Measurements from ENCODE around the gene PLEKHA7. TPM values are rescaled to one million over a fixed set of nuclear protein-coding genes. Genes with fewer than 3 reads are reported as not detected.

Gene PLEKHA7
- polyA plus RNA-seq, 3 donors from 2014 or later, result 0.28 to 0.31 TPM; not detected in 1

- peaks cover 5 to 12% (median 10%) of the 10 kb centered on the region in 3 donors for H3K27me3 Mint-ChIP-seq (ENCODE audit: low read depth in 3 of 3)
- H3K27ac Mint-ChIP-seq, result no peak overlapping the region
- H3K4me3 Mint-ChIP-seq, result no peak overlapping the region
- H3K9me3 Mint-ChIP-seq, result no peaks in the 10 kb centered on the region
- peaks cover 4 to 10% of the 10 kb centered on the region in 2 donors for H3K4me1 Mint-ChIP-seq
- DNase-seq, result no peak
- H3K36me3 Mint-ChIP-seq, result peaks cover 0 to 11% (median 4%) of the 10 kb centered on the region in 3 donors
Observed at GRCh38 chr11:17019232-17019631, 5.0 kb upstream of the PLEKHA7 start.

DNA sequence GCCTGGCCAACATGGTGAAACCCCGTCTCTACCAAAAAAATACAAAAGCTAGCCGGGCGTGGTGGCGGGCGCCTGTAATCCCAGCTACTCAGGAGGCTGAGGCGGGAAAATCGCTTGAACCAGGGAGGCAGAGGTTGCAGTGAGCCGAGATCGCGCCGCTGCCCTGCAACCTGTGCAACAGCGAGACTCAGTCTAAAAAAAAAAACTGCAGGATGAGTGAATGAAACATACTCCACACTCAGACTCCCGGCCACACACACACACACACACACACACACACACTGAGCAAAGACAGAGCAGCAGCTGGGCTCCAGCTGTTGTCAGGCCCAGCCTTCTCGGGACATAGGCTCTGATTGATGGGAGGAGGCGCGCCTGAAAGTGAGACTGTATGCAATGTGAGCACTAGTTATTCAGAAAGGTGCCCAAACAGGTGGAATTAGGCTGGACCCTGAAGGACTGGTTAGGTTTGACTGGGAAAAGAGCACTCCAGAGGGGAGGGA is 1.5 kb upstream of the PLEKHA7 start:
- Mint-ChIP-seq H3K36me3 (peaks cover 0 to 7% (median 4%) of the 10 kb centered on the region in 3 donors), H3K9me3 (no peaks in the 10 kb centered on the region), H3K27me3 (ENCODE audit: low read depth in 3 of 3) (peaks cover 5 to 12% (median 11%) of the 10 kb centered on the region in 3 donors), H3K27ac (no peak overlapping the region), H3K4me3 (peak overlapping the region in 2 of 5 donors; percentile 56 to 92), H3K4me1 (peaks cover 4 to 10% of the 10 kb centered on the region in 2 donors)
- DNase-seq, result no peak

GRCh38 chr11:17014833-17015626 is 816 bp upstream of the PLEKHA7 start:
- Mint-ChIP-seq H3K4me1 (peaks cover 4 to 10% of the 10 kb centered on the region in 2 donors), H3K36me3 (peaks cover 0 to 7% (median 4%) of the 10 kb centered on the region in 3 donors), H3K4me3 (peak overlapping the region; percentile 86 to 92 (median 92)), H3K27me3 (ENCODE audit: low read depth in 3 of 3) (peaks cover 5 to 12% (median 11%) of the 10 kb centered on the region in 3 donors), H3K27ac (peak overlapping the region in 2 of 6 donors; percentile 13 to 24), H3K9me3 (no peaks in the 10 kb centered on the region)
- DNase-seq, result peak in 2 of 3 donors; percentile 9 to 12

DNA sequence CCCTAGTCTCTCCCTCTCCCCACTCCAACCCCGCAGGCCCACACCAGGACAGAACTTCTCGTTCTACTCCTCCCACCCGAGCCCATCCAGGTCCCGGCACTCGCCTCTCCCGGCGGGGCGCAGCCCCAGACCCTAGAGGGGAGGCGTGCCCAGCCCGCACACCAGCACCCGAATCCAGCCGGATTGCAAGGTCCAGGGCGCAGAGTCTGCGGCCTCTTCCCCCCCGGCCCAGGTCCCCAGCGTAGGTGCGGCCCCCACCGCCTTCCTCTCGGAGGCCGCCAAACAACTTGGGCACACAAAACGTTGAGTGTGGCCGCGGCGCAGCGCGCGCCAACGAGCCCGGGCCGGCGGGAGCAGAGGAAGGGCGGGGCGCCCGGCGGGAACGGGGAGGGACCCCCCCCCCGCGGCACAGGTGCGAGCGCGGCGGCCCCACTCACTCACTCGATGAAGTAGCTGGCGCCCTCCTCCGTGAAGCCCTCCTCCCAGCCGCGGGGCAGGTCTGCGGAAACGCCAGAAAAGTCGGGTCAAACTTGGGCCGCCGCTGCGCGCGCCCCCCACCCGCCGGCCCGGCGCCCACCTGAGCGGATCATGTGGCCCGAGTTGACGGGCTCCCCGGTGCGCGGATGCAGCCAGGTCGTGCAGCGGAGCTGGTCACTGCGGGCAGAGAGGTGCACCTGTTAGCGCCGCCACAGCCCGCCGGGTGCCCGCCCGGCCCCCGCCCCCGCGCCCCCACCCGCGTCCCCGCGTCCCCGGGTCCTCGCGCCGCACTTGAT is 480 bp downstream of the PLEKHA7 start:
- H3K9me3 Mint-ChIP-seq, result no peaks in the 10 kb centered on the region

DNA sequence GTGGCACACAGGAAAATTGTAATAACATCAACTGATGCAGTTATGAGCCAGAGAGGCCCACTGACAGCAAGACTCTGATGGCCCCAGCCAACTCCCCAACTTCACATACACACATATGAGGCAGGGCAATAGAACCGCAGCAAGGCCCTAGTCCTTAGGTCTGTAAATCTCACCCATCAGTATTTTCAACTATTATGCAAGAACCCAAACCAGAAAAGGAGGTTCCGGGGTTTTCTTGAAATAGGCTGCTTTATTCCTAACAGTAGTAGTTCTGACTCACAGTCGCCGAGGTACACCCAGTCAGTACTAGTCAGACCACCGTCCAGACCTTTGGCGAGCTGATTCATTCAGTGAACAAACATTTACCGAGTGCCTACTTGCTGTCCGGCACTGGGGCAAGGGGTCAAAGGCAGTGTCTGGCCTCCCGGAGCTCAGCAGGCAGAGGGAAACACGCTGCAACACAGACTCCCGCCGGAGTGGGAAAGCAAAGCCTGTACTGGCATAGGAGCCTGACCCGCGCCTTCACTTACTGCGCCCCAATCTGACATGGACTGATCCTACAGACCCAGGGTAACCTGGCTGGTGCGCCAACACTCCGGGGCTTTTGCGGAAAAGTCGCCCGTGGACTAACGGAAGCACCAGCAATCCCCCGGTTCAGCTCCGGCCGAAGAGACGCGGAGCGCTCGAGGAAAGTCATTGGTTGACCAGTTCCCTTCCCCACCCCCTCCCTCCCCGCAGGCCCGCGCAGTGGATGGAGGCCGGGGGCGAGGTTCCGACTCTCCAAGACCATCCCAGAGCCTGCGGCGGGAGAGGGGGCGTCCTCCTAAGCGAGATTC is 1.3 kb downstream of the PLEKHA7 start:
- no peak for DNase-seq
- Mint-ChIP-seq H3K36me3 (peaks cover 0 to 7% (median 4%) of the 10 kb centered on the region in 3 donors), H3K27ac (no peak overlapping the region), H3K4me3 (peak overlapping the region in 3 of 5 donors; percentile 61 to 65 (median 63)), H3K9me3 (no peaks in the 10 kb centered on the region), H3K4me1 (peaks cover 4 to 10% of the 10 kb centered on the region in 2 donors), H3K27me3 (ENCODE audit: low read depth in 3 of 3) (peaks cover 4 to 17% (median 13%) of the 10 kb centered on the region in 3 donors)

More for the DNA sequence above, 480 bp downstream of the PLEKHA7 start:
- H3K27me3 Mint-ChIP-seq (ENCODE audit: low read depth in 3 of 3), result peaks cover 4 to 15% (median 11%) of the 10 kb centered on the region in 3 donors
- DNase-seq, result peak in 2 of 3 donors; percentile 7 to 14
- peak overlapping the region in 3 of 5 donors; percentile 61 to 65 (median 63) for H3K4me3 Mint-ChIP-seq
- peaks cover 4 to 10% of the 10 kb centered on the region in 2 donors for H3K4me1 Mint-ChIP-seq
- H3K27ac Mint-ChIP-seq, result no peak overlapping the region
- H3K36me3 Mint-ChIP-seq, result peaks cover 0 to 7% (median 4%) of the 10 kb centered on the region in 3 donors

- Mint-ChIP-seq H3K4me1 (peaks cover 4 to 10% of the 10 kb centered on the region in 2 donors), H3K4me3 (no peak overlapping the region), H3K36me3 (peaks cover 0 to 7% (median 4%) of the 10 kb centered on the region in 3 donors), H3K27ac (no peak overlapping the region), H3K27me3 (ENCODE audit: low read depth in 3 of 3) (peaks cover 4 to 17% (median 13%) of the 10 kb centered on the region in 3 donors), H3K9me3 (no peaks in the 10 kb centered on the region)
- no peak for DNase-seq
Observed at GRCh38 chr11:17012179-17012578, 2.0 kb downstream of the PLEKHA7 start.

- H3K4me3 Mint-ChIP-seq, result no peak overlapping the region
- H3K27me3 Mint-ChIP-seq (ENCODE audit: low read depth in 3 of 3), result peaks cover under 1 to 14% (median 12%) of the 10 kb centered on the region in 3 donors
- peaks cover 0 to 7% (median 4%) of the 10 kb centered on the region in 3 donors for H3K36me3 Mint-ChIP-seq
- peaks cover 4 to 10% of the 10 kb centered on the region in 2 donors for H3K4me1 Mint-ChIP-seq
- no peak overlapping the region for H3K27ac Mint-ChIP-seq
- no peak for DNase-seq
- no peaks in the 10 kb centered on the region for H3K9me3 Mint-ChIP-seq
Observed at GRCh38 chr11:17010851-17011420, 3.3 kb downstream of the PLEKHA7 start.

- no peak overlapping the region for H3K27ac Mint-ChIP-seq
- no peaks in the 10 kb centered on the region for H3K4me1 Mint-ChIP-seq
- no peak overlapping the region for H3K4me3 Mint-ChIP-seq
- H3K9me3 Mint-ChIP-seq, result no peaks in the 10 kb centered on the region
- no peak for DNase-seq
- H3K36me3 Mint-ChIP-seq, result no peaks in the 10 kb centered on the region
- peaks cover 0 to 5% (median 2%) of the 10 kb centered on the region in 3 donors for H3K27me3 Mint-ChIP-seq (ENCODE audit: low read depth in 3 of 3)
Observed at GRCh38 chr11:17008099-17008498, 6.1 kb downstream of the PLEKHA7 start.

- H3K4me1 Mint-ChIP-seq, result no peaks in the 10 kb centered on the region
- no peak overlapping the region for H3K4me3 Mint-ChIP-seq
- DNase-seq, result no peak
- H3K36me3 Mint-ChIP-seq, result no peaks in the 10 kb centered on the region
- peaks cover 2 to 5% (median 3%) of the 10 kb centered on the region in 3 donors for H3K27me3 Mint-ChIP-seq (ENCODE audit: low read depth in 3 of 3)
- no peak overlapping the region for H3K27ac Mint-ChIP-seq
- H3K9me3 Mint-ChIP-seq, result no peaks in the 10 kb centered on the region
Observed at GRCh38 chr11:17005646-17006045, 8.6 kb downstream of the PLEKHA7 start.

- no peak for DNase-seq
Observed at GRCh38 chr11:17004486-17005148, 9.6 kb downstream of the PLEKHA7 start.

GRCh38 chr11:17003426-17003825 is 10.8 kb downstream of the PLEKHA7 start:
- no peak for DNase-seq
- H3K27me3 Mint-ChIP-seq (ENCODE audit: low read depth in 3 of 3), result peaks cover 3 to 6% (median 3%) of the 10 kb centered on the region in 3 donors
- no peak overlapping the region for H3K27ac Mint-ChIP-seq
- no peaks in the 10 kb centered on the region for H3K36me3 Mint-ChIP-seq
- H3K4me3 Mint-ChIP-seq, result no peak overlapping the region
- no peaks in the 10 kb centered on the region for H3K4me1 Mint-ChIP-seq
- no peaks in the 10 kb centered on the region for H3K9me3 Mint-ChIP-seq

More at GRCh38 chr11:17004486-17005148, 9.6 kb downstream of the PLEKHA7 start:
- H3K4me1 Mint-ChIP-seq, result no peaks in the 10 kb centered on the region
- H3K27me3 Mint-ChIP-seq (ENCODE audit: low read depth in 3 of 3), result peaks cover 3 to 5% (median 5%) of the 10 kb centered on the region in 3 donors
- no peaks in the 10 kb centered on the region for H3K36me3 Mint-ChIP-seq
- H3K4me3 Mint-ChIP-seq, result no peak overlapping the region
- no peaks in the 10 kb centered on the region for H3K9me3 Mint-ChIP-seq
- H3K27ac Mint-ChIP-seq, result no peak overlapping the region

DNA sequence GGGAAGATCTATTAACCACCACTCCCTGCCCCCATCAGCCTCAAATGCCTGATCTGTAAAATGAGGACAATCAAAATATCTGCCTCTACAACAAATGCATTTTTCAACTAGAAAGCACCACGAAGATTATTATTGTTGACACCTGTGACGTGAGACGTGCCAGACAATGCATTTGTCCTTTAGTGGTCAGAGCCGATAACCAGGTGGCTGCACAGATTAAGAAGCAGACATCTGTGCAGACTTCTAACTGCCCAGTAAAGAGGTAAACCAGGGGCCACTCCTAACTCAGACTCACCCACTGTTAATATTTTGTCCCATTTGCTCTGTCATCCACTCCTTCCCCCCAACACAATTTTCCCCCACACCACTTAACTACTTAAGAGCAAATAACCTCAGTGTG is 11.7 kb downstream of the PLEKHA7 start:
- Mint-ChIP-seq H3K4me1 (no peaks in the 10 kb centered on the region), H3K27me3 (ENCODE audit: low read depth in 3 of 3) (peaks cover 3 to 4% (median 3%) of the 10 kb centered on the region in 3 donors), H3K9me3 (no peaks in the 10 kb centered on the region)

More for the DNA sequence above, 11.7 kb downstream of the PLEKHA7 start:
- H3K36me3 Mint-ChIP-seq, result no peaks in the 10 kb centered on the region
- no peak for DNase-seq
- H3K27ac Mint-ChIP-seq, result no peak overlapping the region
- H3K4me3 Mint-ChIP-seq, result no peak overlapping the region

All from immature natural killer cell (primary cell).